GM23338 (cell line): ENCODE data around the gene AMPH. TPM values are rescaled to one million over a fixed set of nuclear protein-coding genes. Genes with fewer than 3 reads are reported as not detected.

Experiments
- ATAC-seq: fragments of 200-7000 bp; cut with Tn5 transposase; 3 replicates; pipeline ENCODE4 v1.9.1; 2020
- DNase-seq: peaks from one replicate; pipeline ENCODE4 v3.0.0-alpha.2; 2015; ENCODE audit warnings: low spot score
- H2AFZ ChIP-seq: fragments of 200-600 bp; sonication (generic); 2 replicates; pipeline ENCODE4 v1.8.0; 2016; ENCODE audit warnings: antibody characterized with exemption, mild to moderate bottlenecking, moderate library complexity
- H3F3A ChIP-seq: fragments of 200-600 bp; sonication (generic); replicated peaks from 2 replicates; pipeline ENCODE4 v1.8.0; 2017; ENCODE audit warnings: antibody characterized with exemption, mixed run types, low read depth
- H3K27ac ChIP-seq: fragments of 200-600 bp; sonication (generic); 2 replicates; pipeline ENCODE4 v1.6.1; 2016; ENCODE audit warnings: low read depth
- H3K27me3 ChIP-seq: fragments of 200-600 bp; sonication (generic); 2 replicates; pipeline ENCODE4 v1.8.0; 2016; ENCODE audit warnings: mild to moderate bottlenecking, mixed run types, moderate library complexity; ENCODE audit not compliant: insufficient read depth
- H3K36me3 ChIP-seq: fragments of 200-600 bp; sonication (generic); 2 replicates; pipeline ENCODE4 v1.8.0; 2016; ENCODE audit warnings: mild to moderate bottlenecking; ENCODE audit not compliant: insufficient read depth
- H3K4me1 ChIP-seq: fragments of 200-600 bp; sonication (generic); 2 replicates; pipeline ENCODE4 v1.8.0; 2016; ENCODE audit warnings: mild to moderate bottlenecking, moderate library complexity; ENCODE audit not compliant: insufficient read depth
- H3K4me2 ChIP-seq: fragments of 200-600 bp; sonication (generic); 2 replicates; pipeline ENCODE4 v1.7.1; 2017; ENCODE audit warnings: mixed run types
- H3K4me3 ChIP-seq: fragments of 200-600 bp; sonication (generic); 2 replicates; pipeline ENCODE4 v1.6.1; 2016; ENCODE audit warnings: mixed run types
- H3K79me2 ChIP-seq: fragments of 200-600 bp; sonication (generic); replicated peaks from 2 replicates; pipeline ENCODE4 v1.8.0; 2017; ENCODE audit warnings: mild to moderate bottlenecking; ENCODE audit not compliant: insufficient read depth
- H3K9me2 ChIP-seq: fragments of 200-600 bp; sonication (generic); 2 replicates; pipeline ENCODE4 v1.8.0; 2017; ENCODE audit not compliant: insufficient read depth
- H4K20me1 ChIP-seq: fragments of 200-600 bp; sonication (generic); replicated peaks from 2 replicates; pipeline ENCODE4 v1.8.0; 2017; ENCODE audit warnings: mild to moderate bottlenecking; ENCODE audit not compliant: insufficient read depth
- H3K27ac Mint-ChIP-seq: 2 replicates; pipeline ENCODE4 v1.8.0; 2020; ENCODE audit warnings: inconsistent platforms, mild to moderate bottlenecking, moderate library complexity, mixed read lengths
- H3K27me3 Mint-ChIP-seq: 3 replicates; pipeline ENCODE4 v1.8.0; 2022; ENCODE audit warnings: low read depth, mild to moderate bottlenecking, moderate library complexity, mixed read lengths, inconsistent platforms; ENCODE audit not compliant: insufficient read depth, poor library complexity
- H3K36me3 Mint-ChIP-seq: 3 replicates; pipeline ENCODE4 v1.8.0; 2021; ENCODE audit warnings: low read depth, mild to moderate bottlenecking, inconsistent platforms, moderate library complexity, mixed read lengths
- H3K4me1 Mint-ChIP-seq: 3 replicates; pipeline ENCODE4 v1.8.0; 2020; ENCODE audit warnings: mild to moderate bottlenecking, inconsistent platforms, mixed read lengths
- H3K4me3 Mint-ChIP-seq: 3 replicates; pipeline ENCODE4 v1.8.0; 2021; ENCODE audit warnings: moderate library complexity, mild to moderate bottlenecking, inconsistent platforms, mixed read lengths
- H3K9me3 Mint-ChIP-seq: 3 replicates; pipeline ENCODE4 v1.8.0; 2020; ENCODE audit warnings: moderate library complexity, mild to moderate bottlenecking, inconsistent platforms, mixed read lengths
- CREB1 ChIP-seq: fragments of 250-450 bp; sonication (Bioruptor Pico); IDR thresholded peaks from 2 replicates; pipeline ENCODE4 v1.5.0; 2020; ENCODE audit warnings: low read depth, mild to moderate bottlenecking, moderate library complexity
- CTCF ChIP-seq, 2 experiments: fragments of 200-600 bp in 1 of 2; sonication (generic) in 1 of 2; conservative IDR thresholded peaks; 2 replicates each; pipeline versions ENCODE4 v1.5.1 to v1.6.1; 2016 to 2017; ENCODE audit warnings: antibody characterized with exemption in 2 of 2, low read depth in 2 of 2, mild to moderate bottlenecking in 2 of 2, moderate library complexity in 1 of 2
- EZH2phosphoT487 ChIP-seq: fragments of 200-600 bp; sonication (generic); IDR thresholded peaks from one replicate; pipeline ENCODE4 v1.8.1; 2018; ENCODE audit warnings: antibody characterized with exemption; ENCODE audit not compliant: unreplicated experiment
- STAT1 ChIP-seq: IDR thresholded peaks from one replicate; pipeline ENCODE4 v1.6.1; 2016; ENCODE audit warnings: antibody characterized with exemption; ENCODE audit not compliant: unreplicated experiment
- ZNF114 ChIP-seq: fragments of 250-450 bp; sonication (Bioruptor Pico); IDR thresholded peaks from 2 replicates; pipeline ENCODE4 v1.5.0; 2020; ENCODE audit warnings: mild to moderate bottlenecking, moderate library complexity
- polyA plus RNA-seq: library from polyadenylated mRNA; unstranded; fragments of >200 nt; fragmentation: Nextera tagmentation; extraction: Ambion mirVana; gene quantifications from 2 replicates; pipeline ENCODE4 v1.2.1, GENCODE V29; 2016
- total RNA-seq: library from RNA; depleted of rRNA; stranded (reverse); fragments of >200 nt; shearing (Covaris generic); gene quantifications from 2 replicates; pipeline ENCODE4 v1.2.3, GENCODE V29; 2014
- TF ChIP-seq, protein P1 (sequence below): fragments of 250-450 bp; sonication (Bioruptor Pico); IDR thresholded peaks from 2 replicates; pipeline ENCODE4 v1.5.0; 2020; ENCODE audit warnings: mild to moderate bottlenecking, moderate library complexity

The AMPH gene
- total and polyA plus RNA-seq, 2 experiments from 2014 or later = 4.8 to 10.2 TPM

GRCh38 chr7:38369816-38370493, 261.2 kb downstream of the AMPH start:
- peak; percentile 91 for ATAC-seq
- H4K20me1 ChIP-seq = no peaks in the 10 kb centered on the region
- Mint-ChIP-seq H3K27me3 (no peaks in the 10 kb centered on the region), H3K36me3 (no peaks in the 10 kb centered on the region; the same call in 2 of the 3 replicates), H3K9me3 (no peaks in the 10 kb centered on the region; the same call in 2 of the 3 replicates), H3K27ac (no peak overlapping the region), H3K4me1 (peaks cover 18% of the 10 kb centered on the region), H3K4me3 (no peak overlapping the region)
- no peak overlapping the region for H3K4me2 ChIP-seq
- no peaks in the 10 kb centered on the region for H3K9me2 ChIP-seq
- no peak overlapping the region for H3K4me3 ChIP-seq
- H3F3A ChIP-seq = no peaks in the 10 kb centered on the region
- H3K36me3 ChIP-seq = no peaks in the 10 kb centered on the region
- peak overlapping the region; percentile 95 for H2AFZ ChIP-seq
- H3K27me3 ChIP-seq = no peaks in the 10 kb centered on the region
- peak; percentile 74 to 87 for TF ChIP-seq CTCF (conservative IDR thresholded peaks at IDR 0.05; ENCODE audit: low read depth in 2 of 2)
- no peak for TF ChIP-seq ZNF114 (CRISPR knock-in tag)
- H3K79me2 ChIP-seq = no peaks in the 10 kb centered on the region
- DNase-seq = peak; percentile 85
- H3K4me1 ChIP-seq = peaks cover 7% of the 10 kb centered on the region; the same call in 1 of the 2 replicates
- H3K27ac ChIP-seq = no peak overlapping the region; the same call in 1 of the 2 replicates

- Histone ChIP-seq H3K4me1 (peaks cover 7% of the 10 kb centered on the region; the same call in 1 of the 2 replicates), H2AFZ (peak overlapping the region; percentile 50; the same call in 1 of the 2 replicates), H3K4me3 (no peak overlapping the region), H3K4me2 (no peak overlapping the region), H4K20me1 (no peaks in the 10 kb centered on the region), H3F3A (no peaks in the 10 kb centered on the region), H3K27me3 (no peaks in the 10 kb centered on the region), H3K79me2 (no peaks in the 10 kb centered on the region), H3K36me3 (no peaks in the 10 kb centered on the region), H3K9me2 (no peaks in the 10 kb centered on the region), H3K27ac (no peak overlapping the region)
- Mint-ChIP-seq H3K9me3 (no peaks in the 10 kb centered on the region; the same call in 2 of the 3 replicates), H3K36me3 (no peaks in the 10 kb centered on the region; the same call in 2 of the 3 replicates), H3K4me3 (no peak overlapping the region), H3K4me1 (peaks cover 18% of the 10 kb centered on the region), H3K27ac (no peak overlapping the region), H3K27me3 (peaks cover 3% of the 10 kb centered on the region)
- TF ChIP-seq ZNF114 (CRISPR knock-in tag) (no peak), STAT1 (no peak), CREB1 (no peak; the same call in 1 of the 2 replicates), CTCF (conservative IDR thresholded peaks at IDR 0.05; ENCODE audit: low read depth in 2 of 2) (peak; percentile 78 to 98), EZH2phosphoT487 (no peak)
- TF ChIP-seq, protein P1, sequence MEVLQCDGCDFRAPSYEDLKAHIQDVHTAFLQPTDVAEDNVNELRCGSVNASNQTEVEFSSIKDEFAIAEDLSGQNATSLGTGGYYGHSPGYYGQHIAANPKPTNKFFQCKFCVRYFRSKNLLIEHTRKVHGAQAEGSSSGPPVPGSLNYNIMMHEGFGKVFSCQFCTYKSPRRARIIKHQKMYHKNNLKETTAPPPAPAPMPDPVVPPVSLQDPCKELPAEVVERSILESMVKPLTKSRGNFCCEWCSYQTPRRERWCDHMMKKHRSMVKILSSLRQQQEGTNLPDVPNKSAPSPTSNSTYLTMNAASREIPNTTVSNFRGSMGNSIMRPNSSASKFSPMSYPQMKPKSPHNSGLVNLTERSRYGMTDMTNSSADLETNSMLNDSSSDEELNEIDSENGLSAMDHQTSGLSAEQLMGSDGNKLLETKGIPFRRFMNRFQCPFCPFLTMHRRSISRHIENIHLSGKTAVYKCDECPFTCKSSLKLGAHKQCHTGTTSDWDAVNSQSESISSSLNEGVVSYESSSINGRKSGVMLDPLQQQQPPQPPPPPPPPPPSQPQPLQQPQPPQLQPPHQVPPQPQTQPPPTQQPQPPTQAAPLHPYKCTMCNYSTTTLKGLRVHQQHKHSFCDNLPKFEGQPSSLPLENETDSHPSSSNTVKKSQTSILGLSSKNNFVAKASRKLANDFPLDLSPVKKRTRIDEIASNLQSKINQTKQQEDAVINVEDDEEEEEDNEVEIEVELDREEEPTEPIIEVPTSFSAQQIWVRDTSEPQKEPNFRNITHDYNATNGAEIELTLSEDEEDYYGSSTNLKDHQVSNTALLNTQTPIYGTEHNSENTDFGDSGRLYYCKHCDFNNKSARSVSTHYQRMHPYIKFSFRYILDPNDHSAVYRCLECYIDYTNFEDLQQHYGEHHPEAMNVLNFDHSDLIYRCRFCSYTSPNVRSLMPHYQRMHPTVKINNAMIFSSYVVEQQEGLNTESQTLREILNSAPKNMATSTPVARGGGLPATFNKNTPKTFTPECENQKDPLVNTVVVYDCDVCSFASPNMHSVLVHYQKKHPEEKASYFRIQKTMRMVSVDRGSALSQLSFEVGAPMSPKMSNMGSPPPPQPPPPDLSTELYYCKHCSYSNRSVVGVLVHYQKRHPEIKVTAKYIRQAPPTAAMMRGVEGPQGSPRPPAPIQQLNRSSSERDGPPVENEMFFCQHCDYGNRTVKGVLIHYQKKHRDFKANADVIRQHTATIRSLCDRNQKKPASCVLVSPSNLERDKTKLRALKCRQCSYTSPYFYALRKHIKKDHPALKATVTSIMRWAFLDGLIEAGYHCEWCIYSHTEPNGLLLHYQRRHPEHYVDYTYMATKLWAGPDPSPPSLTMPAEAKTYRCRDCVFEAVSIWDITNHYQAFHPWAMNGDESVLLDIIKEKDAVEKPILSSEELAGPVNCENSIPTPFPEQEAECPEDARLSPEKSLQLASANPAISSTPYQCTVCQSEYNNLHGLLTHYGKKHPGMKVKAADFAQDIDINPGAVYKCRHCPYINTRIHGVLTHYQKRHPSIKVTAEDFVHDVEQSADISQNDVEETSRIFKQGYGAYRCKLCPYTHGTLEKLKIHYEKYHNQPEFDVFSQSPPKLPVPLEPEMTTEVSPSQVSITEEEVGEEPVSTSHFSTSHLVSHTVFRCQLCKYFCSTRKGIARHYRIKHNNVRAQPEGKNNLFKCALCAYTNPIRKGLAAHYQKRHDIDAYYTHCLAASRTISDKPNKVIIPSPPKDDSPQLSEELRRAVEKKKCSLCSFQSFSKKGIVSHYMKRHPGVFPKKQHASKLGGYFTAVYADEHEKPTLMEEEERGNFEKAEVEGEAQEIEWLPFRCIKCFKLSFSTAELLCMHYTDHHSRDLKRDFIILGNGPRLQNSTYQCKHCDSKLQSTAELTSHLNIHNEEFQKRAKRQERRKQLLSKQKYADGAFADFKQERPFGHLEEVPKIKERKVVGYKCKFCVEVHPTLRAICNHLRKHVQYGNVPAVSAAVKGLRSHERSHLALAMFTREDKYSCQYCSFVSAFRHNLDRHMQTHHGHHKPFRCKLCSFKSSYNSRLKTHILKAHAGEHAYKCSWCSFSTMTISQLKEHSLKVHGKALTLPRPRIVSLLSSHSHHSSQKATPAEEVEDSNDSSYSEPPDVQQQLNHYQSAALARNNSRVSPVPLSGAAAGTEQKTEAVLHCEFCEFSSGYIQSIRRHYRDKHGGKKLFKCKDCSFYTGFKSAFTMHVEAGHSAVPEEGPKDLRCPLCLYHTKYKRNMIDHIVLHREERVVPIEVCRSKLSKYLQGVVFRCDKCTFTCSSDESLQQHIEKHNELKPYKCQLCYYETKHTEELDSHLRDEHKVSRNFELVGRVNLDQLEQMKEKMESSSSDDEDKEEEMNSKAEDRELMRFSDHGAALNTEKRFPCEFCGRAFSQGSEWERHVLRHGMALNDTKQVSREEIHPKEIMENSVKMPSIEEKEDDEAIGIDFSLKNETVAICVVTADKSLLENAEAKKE (CRISPR knock-in tag) = peak; percentile 92
- peak; percentile 93 for DNase-seq
- ATAC-seq = peak; percentile 89
These were observed 263.0 kb downstream of the AMPH start for GRCh38 chr7:38368191-38368605.
